ENCODE data around the gene TMEM161A.

TMEM161A gene

GRCh38 chr19:19096641-19097627 lies 41.3 kb downstream of the TMEM161A start:
- DNase-seq (ENCODE audit: low spot score): no peak

DNA sequence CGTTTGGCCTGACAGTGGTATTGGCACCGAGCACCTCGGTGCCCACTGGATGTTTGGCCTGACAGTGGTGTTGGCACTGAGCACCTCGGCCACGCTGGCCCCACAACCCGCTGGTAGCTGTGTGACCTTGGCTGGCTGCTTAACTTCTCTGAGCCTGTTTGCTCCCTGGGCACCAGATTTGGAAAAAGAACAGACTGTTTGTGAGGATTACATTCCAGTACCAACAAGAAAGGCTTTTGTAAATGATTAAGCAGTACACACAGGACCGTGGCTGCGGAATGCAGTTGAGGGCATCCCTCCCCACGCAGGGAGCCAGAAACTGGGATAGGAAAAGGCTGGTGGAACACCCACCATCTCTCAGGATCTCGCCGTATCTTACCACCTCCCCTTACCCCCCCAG lies 42.6 kb downstream of the TMEM161A start:
- no peak for DNase-seq (ENCODE audit: low spot score)

DNA sequence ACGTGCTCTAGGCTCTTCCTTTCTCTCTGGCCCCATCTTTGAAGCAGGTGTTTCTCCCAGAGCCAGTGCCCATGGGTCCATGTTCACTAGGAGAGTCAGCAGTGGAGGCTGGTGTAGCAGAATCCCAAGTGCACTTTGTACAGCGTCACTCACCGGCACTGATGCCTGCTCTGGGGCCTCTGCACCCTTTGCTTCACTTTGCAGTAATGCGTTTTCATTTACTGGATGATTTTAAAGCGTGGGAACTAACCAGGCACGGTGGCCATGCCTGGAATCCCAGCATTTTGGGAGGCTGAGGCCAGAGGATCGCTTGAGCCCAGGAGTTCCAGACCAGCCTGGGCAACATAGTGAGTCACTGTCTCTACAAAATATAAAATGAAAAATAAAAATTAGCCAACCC lies 43.8 kb downstream of the TMEM161A start:
- DNase-seq (ENCODE audit: low spot score): no peak

- no peak for DNase-seq (ENCODE audit: low spot score)
Observed at GRCh38 chr19:19087676-19088075, 50.6 kb downstream of the TMEM161A start.

GRCh38 chr19:19083413-19084178 lies 54.7 kb downstream of the TMEM161A start:
- DNase-seq (ENCODE audit: low spot score): no peak

- no peak for DNase-seq (ENCODE audit: low spot score)
Observed at GRCh38 chr19:19081642-19082151, 56.6 kb downstream of the TMEM161A start.

GRCh38 chr19:19079571-19079970 lies 58.7 kb downstream of the TMEM161A start:
- no peak for DNase-seq (ENCODE audit: low spot score)

- no peak for DNase-seq (ENCODE audit: low spot score)
Observed at GRCh38 chr19:19078801-19079200, 59.5 kb downstream of the TMEM161A start.

DNA sequence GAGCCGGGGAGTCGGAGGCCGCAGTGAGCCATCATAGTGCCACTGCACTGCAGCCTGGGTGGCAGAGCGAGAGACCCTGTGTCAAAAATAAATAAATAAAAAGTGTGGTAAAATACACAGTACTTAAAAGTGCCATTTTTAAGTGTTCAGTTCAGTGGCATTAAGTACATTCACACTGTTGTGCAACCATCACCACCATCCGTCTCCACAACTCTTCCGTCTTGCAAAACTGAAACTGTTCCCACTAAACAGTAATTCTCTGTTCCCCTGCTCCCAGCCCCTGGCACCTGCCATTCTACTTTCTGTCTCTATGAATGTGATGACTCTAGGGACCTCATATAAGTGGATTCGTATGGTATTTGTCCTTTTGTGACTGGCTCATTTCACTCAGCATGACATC lies 61.2 kb downstream of the TMEM161A start:
- DNase-seq (ENCODE audit: low spot score): no peak

- no peak for DNase-seq (ENCODE audit: low spot score)
Observed at GRCh38 chr19:19076476-19076875, 61.8 kb downstream of the TMEM161A start.

- DNase-seq (ENCODE audit: low spot score): no peak
Observed at GRCh38 chr19:19075126-19075525, 63.2 kb downstream of the TMEM161A start.

GRCh38 chr19:19074196-19074882 lies 63.9 kb downstream of the TMEM161A start:
- DNase-seq (ENCODE audit: low spot score): no peak

DNA sequence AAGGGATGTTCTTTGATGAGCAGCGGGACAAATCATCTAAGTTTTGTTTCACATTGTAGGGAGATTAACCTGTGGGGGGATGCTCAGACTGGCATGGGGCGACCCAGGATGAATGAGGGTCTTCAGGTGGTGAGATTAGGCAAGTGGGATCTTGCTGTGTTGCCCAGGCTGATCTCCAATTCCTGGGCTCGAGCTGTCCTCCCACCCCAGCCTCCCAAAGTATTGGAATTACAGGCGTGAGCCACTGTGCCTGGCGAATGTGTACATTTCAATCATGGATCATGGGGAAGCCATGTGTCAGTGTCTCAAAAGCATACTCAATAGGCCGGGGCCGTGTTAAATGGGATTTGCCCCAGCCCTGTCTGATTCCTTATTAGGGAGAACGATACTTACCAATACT lies 66.4 kb downstream of the TMEM161A start:
- no peak for DNase-seq (ENCODE audit: low spot score)

All from putamen (tissue), 1 donor.